Measurements from ENCODE around the gene RPS6KA2.

DNA sequence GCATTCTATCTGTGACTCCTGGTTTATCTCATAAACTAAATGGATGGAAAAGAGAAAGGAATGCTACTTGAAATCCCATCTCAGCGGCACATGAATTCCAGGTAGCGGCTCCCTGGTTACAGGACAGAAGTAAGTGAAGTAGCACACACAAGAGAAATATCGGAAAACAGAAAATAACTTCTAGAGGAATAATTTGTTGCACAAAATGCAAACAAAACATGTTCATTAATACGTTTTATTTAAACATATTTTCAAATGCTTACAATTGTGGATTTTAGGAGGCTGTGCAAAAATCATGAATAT, 26.5 kb upstream of the RPS6KA2 start:
- TF ChIP-seq POLR2A (IDR thresholded peaks at IDR 0.05) = no peak
- TF ChIP-seq CTCF (IDR thresholded peaks at IDR 0.05) = no peak

Data from testis (tissue), 2 donors.